ENCODE measurements around the gene LMO3. TPM values are rescaled to one million over a fixed set of nuclear protein-coding genes. Genes with fewer than 3 reads are reported as not detected.
"Not testable (repeated sequence)": the region's sequence is repeated elsewhere in the genome, so short reads cannot be mapped to it uniquely, and the experiment has no call there.

The LMO3 gene
- total RNA-seq, 1 donor from 2014 or later: 26.2 TPM

DNA sequence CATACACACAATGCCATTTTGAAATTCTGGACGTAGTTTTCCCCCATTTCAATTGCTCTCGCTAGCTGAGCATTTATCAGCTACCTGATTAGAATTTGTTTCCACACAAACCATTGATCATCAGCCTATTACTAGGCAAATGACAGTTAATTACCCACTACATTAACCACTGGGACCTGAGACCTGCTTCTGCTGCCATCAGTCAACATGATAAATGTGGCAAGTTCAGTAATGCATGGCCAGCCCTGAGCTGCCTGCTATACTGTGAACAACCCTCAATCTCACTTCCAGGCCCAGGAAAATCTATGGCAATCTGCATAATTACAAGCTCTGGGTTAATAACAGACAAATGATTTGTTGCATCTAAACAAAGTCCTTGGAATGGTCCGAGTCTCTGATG, 43.5 kb downstream of the LMO3 start:
- intact Hi-C loops (cut with DNase I): no loop called here
- no peak for ATAC-seq
- no peak for DNase-seq (ENCODE audit: low spot score)

DNA sequence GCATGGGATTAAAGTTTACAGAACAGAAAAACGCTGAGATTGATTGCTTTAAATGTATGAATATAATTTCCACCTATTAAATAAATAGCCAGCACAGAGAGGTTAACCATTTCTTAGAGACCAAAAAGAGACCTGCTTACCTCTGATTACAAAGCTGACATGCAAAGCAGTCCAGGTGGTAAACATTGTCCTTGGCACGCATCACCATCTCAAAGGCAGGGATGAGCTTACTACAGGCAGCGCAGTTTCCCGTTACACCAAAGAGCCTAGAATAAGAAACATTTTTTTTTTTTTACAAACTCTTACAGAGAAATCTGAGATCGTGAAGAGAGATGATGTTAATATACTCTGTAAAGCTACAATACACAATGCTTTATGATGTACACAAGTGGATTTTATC, 45.7 kb downstream of the LMO3 start:
- no peak for DNase-seq (ENCODE audit: low spot score)
- no peak for ATAC-seq
- intact Hi-C loops (cut with DNase I): no loop called here

DNA sequence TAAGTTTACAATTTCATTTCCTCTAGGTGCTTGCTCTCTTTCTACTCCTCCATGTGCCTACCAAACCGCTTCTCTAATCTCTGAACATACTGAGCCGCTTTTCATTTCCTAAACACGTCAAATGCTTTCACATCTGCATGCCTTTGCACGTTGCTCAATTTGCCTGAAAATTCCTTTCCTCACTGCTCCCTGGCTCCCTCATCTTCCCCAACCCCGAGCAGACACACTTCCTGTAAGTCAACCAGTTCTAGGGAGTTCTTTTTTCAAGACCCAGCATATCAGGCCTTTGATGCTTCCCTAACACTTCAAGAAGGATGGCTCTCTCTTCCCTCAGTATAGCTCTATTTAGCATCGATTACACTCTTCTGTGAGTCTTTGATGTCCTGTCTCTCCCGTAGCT, 50.3 kb downstream of the LMO3 start:
- intact Hi-C loops (cut with DNase I): no loop called here
- no peak for ATAC-seq
- no peak for DNase-seq (ENCODE audit: low spot score)

DNA sequence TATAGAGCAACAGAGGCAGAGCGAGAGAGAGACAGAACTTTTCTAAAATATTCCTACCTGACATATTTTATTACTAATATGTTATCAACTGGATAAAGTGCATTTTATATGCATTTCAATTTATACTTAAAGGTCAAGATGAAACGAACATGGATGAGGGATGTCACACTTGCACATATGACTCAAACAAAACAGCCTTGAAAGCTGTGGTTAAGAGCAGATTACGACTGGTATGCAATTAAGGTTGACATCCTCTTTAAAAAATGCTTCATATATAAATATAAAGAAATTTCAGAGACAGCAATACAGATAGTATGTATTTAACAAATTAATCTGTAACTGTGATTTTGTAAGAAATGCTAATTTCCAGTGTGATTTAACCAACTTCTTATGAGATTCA, 52.5 kb downstream of the LMO3 start:
- ATAC-seq: no peak
- no peak for DNase-seq (ENCODE audit: low spot score)
- intact Hi-C loops (cut with DNase I): no loop called here

DNA sequence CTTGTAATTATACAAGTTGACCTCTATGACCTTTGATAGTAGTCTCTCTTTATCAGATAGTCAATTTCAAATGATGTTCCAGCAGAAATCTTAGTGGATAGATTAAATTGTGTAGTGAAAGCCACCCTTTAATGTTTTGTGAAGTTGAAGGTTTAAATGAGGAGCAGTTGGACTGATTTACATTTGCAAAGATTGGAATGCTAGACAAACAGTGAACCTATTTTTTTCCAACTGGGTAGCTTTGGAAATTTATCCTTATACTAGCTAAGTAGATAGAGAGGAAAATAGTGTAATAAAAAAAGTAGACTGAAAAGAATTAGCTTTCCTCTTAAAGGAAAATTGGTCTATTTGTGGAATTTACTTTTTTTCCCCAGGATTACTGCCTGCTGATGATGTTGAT, 53.7 kb downstream of the LMO3 start:
- intact Hi-C loops (cut with DNase I): no loop called here
- ATAC-seq (no peak), DNase-seq (ENCODE audit: low spot score) (no peak)

DNA sequence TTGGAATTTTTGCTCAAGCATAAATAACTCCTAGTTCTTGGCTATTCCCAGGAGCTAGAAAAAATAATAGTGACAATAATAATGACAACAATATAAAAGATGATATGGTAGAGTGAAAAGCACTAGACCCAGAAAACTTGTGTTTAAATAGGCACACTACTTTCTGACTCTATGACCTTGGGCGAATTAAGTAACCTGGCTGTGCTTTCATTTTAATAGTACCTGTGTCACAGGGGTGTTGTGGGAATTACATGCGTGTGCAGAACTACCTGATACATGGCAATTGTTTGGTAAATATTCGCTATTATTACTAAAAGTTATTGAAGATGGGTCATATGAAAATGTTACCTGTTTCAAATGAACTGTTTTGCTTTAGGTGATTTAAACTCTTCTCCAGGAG, 60.1 kb downstream of the LMO3 start:
- ATAC-seq (no peak), DNase-seq (ENCODE audit: low spot score) (no peak)
- intact Hi-C loops (cut with DNase I): no loop called here

DNA sequence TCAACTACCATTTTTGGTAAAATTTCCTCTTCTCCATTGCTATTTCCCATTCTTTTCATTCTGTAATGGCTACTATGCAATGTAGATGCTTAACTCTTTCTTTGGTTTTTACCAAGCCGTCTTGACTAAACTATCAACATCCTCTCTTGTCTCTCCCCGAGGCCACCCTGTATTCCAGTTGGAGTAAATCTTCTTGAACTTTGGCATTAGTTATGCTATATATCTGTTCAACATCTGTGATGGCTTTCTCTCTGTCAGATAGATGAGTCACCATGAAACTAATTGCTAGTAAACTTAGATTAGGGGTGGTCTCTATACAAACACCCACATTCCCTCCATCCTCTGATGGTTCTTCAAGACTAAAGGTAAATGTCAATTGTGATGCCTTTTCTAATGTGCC, 63.4 kb downstream of the LMO3 start:
- intact Hi-C loops (cut with DNase I): no loop called here
- ATAC-seq (no peak), DNase-seq (ENCODE audit: low spot score) (no peak)

DNA sequence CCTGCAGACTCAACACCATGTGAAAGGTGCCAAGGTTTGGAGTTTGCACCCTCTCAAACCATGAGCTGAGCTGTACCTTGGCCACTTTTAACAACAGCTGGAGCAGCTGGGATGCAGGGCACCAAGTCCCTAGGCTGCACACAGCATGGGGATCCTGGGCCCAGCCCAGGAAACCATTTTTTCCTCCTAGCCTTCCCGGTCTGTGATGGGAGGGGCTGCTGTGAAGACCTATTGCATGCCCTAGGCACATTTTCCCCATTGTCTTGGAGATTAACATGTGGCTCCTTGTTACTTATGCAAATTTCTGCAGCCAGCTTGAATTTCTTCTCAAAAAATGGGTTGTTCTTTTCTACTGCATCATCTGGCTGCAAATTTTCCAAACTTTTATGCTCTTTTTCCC, 68.3 kb downstream of the LMO3 start:
- DNase-seq (ENCODE audit: low spot score); ATAC-seq; intact Hi-C loops (cut with DNase I): not testable (repeated sequence)

DNA sequence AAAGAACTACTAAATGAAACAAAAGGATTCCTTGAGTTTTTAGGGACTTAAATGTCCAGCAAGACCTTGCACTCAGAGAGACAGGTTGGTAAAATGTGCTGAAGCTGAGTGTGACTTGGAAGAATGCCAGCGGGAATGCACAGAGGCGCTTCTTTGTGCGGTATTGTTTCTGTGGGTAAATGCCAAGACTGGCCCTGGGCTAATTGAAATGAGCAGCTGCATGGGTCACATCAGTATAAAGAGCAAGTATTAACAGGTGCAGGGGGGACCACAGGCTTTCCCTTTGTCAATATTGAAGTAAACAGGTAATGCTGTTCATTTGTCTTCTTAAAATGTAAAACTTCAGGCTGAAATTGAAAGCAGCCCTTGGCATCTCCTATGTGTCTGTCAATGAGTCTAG, 74.3 kb downstream of the LMO3 start:
- no peak for DNase-seq (ENCODE audit: low spot score)
- intact Hi-C loops (cut with DNase I): no loop called here
- ATAC-seq: no peak

DNA sequence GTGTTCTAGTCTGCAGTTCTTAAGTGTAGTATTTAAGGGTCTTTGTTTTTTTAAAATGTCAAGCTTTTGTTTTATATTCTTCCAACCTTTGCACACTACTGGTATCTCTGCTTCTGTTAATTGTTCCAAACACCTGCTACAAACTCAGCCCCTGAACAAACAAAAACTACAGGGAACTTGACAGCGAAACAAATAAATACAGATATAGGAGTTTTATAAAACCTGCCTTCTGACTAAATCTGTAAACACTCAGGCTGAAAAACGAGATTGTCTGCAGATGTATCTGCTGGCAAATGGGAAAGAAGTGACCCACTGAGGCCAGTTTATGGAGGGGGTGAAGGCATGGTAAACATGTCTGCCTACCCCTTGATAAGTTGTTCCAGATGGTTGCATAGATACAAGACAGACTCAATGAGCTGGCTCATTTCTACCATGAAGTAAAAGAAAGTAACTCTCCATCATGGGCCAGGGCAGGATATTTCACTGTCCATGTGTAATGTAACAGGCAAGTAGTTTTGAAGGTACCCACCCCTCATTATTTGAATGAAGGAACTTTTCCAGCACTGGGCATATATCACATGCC, 75.6 kb downstream of the LMO3 start:
- DNase-seq (ENCODE audit: low spot score): no peak
- ATAC-seq: no peak
- intact Hi-C loops (cut with DNase I): no loop called here

DNA sequence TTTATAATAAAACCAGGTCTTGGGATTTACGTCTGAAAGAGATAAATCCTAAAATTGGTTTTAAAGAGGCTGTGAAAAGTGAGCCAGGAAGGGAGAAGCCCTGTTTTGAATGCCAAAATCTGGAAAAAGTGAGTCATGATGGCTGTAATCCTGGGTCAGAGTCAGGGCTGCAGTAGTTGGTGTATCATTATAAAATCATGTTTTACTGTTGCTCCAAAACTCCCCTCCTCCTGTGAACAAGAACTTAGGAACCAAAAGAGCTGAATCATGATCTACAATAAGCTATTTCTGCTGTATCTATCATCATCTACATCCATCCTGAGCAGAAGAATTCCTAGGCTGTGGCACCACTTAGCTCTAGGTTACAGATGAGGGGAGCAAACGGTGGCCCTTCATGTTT, 79.3 kb downstream of the LMO3 start:
- intact Hi-C loops (cut with DNase I): no loop called here
- ATAC-seq (no peak), DNase-seq (ENCODE audit: low spot score) (no peak)

DNA sequence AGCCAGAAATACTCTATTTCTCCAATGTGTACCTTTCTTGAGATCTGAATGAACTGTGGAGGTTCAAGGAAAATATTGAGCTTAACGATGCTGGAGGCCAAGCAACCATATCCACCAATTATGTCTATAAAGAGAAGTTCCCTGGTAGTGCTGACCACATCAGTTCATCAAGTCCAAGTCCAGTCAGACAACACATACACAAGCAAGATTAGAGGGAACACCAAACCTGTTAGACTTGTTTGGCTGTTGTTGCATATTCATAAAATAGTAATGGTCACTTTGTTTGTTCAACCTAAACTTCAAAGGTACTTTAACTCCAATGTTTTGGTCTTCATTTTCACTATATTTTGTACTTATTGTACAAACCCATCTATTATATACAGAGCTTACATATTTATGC, 81.6 kb downstream of the LMO3 start:
- intact Hi-C loops (cut with DNase I): no loop called here
- ATAC-seq (no peak), DNase-seq (ENCODE audit: low spot score) (no peak)

DNA sequence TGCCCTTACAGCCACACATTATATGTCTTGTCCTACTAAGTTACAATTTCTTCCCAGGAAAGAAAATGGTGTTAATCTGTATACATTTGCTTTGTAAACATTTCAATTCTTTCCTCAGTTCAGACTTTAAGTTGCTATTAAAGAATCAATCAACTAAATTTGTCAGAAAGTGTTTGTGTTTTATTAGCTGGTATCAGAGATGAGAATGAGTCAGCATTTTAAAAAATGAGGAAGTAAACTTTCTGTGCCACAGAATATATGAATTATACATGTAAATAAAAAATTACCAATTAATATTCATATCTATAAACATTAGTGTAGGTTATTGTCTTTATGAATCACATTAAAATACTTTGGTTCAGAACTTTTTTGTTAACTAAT, 82.0 kb downstream of the LMO3 start:
- intact Hi-C loops (cut with DNase I): no loop called here
- ATAC-seq (no peak), DNase-seq (ENCODE audit: low spot score) (no peak)

DNA sequence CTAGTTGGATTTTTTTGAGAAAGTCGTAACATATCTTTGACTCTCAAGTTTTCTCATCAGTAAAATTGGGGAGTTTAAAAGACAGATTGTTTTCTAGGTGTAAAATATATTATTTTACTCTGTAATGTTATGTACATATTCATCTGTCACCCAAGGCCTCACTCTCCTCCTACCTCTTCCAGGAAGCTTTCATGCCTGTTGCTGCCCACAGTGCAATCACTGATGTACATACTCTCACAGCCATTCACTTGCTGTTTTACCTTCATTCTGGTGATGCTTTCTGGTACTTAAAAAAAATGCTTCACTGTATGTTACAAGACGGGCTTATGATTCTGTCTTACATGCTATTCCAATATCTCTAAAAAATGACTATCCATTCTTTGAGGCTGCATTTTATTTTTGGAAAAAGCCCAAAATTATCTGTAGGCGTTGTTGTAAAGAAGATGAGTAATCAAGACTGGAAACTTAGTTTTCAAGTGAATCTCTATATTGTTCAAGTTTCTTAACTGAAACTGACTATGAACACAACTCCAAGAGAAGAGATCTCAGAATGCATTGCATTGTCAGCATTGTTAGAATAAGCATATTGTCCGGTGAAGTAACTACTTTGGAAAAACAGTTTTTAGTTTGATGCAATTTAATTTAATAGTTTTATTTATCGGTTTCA, 82.5 kb downstream of the LMO3 start:
- intact Hi-C loops (cut with DNase I): no loop called here
- no peak for ATAC-seq
- no peak for DNase-seq (ENCODE audit: low spot score)

DNA sequence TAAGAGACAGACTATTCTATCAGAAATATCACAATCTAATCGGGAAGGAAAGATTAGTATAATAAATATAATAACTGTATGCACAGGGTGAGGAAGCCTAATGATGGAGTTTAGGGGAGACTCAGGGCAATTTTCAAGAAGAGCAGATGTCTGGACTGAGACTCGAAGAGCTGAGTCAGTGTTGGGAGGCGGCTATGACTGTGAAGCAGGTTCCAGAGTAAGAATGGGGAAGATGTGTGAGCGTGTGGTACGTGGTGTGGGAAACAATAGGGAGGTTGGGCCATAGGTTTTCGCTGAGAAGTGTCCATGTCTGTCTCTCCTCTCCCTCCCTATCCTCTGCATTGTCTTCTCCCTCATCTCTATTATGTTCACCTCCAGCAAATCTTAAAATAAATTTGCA, 85.6 kb downstream of the LMO3 start:
- intact Hi-C loops (cut with DNase I): no loop called here
- DNase-seq (ENCODE audit: low spot score): no peak
- ATAC-seq: no peak

DNA sequence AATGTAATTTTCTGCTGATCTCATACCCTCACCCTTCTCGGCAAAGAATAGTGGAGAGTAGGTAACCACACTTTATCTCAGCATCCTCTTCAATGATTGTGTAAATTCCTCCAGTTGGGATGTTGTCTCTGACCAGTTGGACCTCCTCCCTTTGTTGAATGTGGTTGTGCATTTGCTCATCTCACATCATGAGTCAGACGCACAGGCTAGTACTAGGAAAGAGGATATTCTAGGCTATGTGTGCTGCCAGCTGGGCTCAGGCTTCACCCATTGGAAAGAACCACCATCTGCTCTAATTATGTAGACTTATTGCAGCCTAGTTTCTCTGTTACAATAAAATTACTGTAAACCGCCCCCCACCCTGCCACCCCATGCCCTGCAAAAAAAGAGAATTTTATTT, 90.3 kb downstream of the LMO3 start:
- intact Hi-C loops (cut with DNase I): no loop called here
- DNase-seq (ENCODE audit: low spot score) (no peak), ATAC-seq (no peak)

DNA sequence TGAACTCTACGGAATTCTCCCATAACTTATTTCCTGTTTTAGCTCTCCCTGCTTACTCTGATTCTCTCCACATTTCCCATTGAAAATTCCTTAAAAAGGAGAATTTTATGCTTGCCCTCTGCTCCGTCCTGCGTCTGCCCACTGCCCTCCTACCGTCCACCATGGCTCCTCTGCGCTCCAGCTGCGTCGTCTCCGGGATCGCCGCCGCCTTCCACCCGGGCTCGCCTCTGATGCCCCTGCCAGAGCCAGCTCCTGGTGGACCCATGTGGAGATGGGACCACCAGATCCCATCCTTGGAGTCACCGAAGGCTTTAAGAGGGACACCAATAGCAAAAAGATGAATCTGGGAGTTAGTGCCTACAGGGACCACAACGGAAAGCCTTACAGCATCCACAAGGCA, 92.7 kb downstream of the LMO3 start:
- intact Hi-C loops (cut with DNase I): no loop called here
- no peak for DNase-seq (ENCODE audit: low spot score)
- no peak for ATAC-seq

DNA sequence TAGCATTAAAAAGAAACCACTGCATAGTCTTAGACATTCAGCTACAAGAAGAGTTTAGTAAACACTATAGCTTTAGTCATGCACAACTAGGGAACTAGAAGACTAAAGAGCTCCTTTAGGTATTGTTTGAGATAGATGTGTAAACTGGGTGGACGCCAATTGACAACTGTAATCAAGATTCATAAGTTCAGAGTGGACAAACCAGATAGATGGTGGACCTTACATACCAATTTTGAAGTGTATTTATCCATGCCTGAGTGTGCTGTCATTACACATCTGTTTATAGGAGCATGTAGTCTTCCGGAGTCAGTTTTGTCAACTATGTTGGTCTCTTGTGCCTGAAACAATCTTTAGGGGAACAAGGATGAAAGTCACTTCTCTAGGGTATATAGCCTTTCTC, 96.6 kb downstream of the LMO3 start:
- DNase-seq (ENCODE audit: low spot score) (no peak), ATAC-seq (no peak)
- intact Hi-C loops (cut with DNase I): no loop called here

DNA sequence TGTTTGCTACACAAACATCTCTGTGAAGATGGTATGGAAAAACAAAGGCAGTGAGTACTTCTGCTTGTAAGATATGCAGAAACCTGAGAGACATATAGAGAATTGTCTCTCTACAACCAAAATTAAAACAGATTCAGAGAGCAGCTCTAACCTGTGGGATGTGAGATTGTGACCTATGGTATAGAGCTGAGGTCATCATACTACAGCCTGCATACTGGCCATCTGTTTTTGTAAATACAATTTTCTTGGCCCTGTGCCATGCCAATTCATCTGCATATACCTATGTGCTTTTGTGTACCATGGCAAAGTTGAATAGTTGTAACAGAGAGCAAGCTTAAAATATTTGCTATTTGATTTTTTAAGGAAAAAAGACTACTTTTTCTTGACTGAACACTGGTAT, 99.6 kb downstream of the LMO3 start:
- ATAC-seq: no peak
- intact Hi-C loops (cut with DNase I): no loop called here
- DNase-seq (ENCODE audit: low spot score): no peak

DNA sequence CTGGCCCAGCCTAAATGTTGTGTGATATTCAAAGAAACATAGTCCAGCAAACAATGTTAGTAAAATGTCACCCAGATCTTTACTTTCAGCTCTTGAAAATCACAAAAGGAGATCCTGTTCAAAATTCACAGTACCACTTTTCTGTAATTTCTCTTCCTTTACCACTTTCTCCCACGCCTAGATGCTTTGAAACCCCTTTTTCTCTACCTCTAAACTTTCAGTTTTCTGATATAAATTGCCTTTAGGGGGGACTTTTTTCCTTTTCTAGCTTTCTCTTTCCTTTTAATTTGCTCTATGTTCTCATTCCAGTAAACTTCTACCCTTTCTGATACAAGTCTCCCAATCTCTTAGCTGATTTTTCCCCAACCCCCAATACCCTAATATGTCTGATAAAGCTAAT, 101.8 kb downstream of the LMO3 start:
- no peak for ATAC-seq
- intact Hi-C loops (cut with DNase I): no loop called here
- DNase-seq (ENCODE audit: low spot score): no peak

DNA sequence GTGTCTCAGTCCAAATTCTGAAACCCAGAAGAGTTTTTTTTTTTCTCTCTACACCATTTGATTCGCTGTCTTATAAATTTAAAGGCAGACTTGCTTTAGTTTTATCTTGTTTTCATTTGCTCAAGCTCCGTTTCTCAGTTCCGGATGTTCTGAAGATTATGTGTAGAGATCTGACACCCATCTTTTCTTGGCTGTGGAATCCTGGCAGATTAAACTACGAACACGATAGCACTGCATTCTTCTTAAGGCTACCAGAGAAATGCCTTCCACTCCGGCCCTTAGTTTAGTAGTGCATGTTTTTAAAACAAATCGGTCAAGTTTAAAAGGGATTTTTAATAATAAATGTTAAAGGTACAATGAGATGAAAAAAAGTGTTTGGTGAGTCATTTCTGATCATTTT, 106.4 kb downstream of the LMO3 start:
- intact Hi-C loops (cut with DNase I): no loop called here
- ATAC-seq (no peak), DNase-seq (ENCODE audit: low spot score) (no peak)
